Breast epithelium (tissue), 4 donors: ENCODE measurements around the gene ALG6. TPM values are rescaled to one million over a fixed set of nuclear protein-coding genes. Genes with fewer than 3 reads are reported as not detected.
A peak's percentile ranks its signal among the peaks of the same experiment; 100 is the strongest.

Experiments
- DNase-seq, 2 donors: peaks; one replicate each; pipeline ENCODE4 v3.0.0-alpha.2; 2019; ENCODE audit warnings: low spot score in 2 of 2
- H3K27ac ChIP-seq, 2 donors: fragments of 200-600 bp; sonication (generic) in 1 of 2; one replicate each; pipeline ENCODE4 v1.5.1; 2016 to 2019; ENCODE audit warnings: mild to moderate bottlenecking in 1 of 2
- H3K27me3 ChIP-seq, 2 donors: fragments of 200-600 bp; sonication (generic) in 1 of 2; one replicate each; pipeline versions ENCODE4 v1.5.1 to v1.6.0; 2017 to 2019; ENCODE audit warnings: control low read depth in 1 of 2, mild to moderate bottlenecking in 1 of 2
- H3K36me3 ChIP-seq: fragments of 200-600 bp; one replicate; pipeline ENCODE4 v1.5.1; 2019
- H3K4me1 ChIP-seq, 2 donors: fragments of 200-600 bp; sonication (generic); one replicate each; pipeline ENCODE4 v1.5.1; 2016 to 2019; ENCODE audit warnings: control low read depth in 1 of 2
- H3K4me3 ChIP-seq, 3 donors: fragments of 200-600 bp; sonication (generic); 1 replicate in 2 of 3; 2 replicates in 1 of 3; pipeline ENCODE4 v1.5.1; 2016 to 2019; ENCODE audit warnings: mild to moderate bottlenecking in 3 of 3, moderate library complexity in 2 of 3
- H3K9me3 ChIP-seq, 2 donors: fragments of 200-600 bp; sonication (generic) in 1 of 2; one replicate each; pipeline ENCODE4 v1.5.1; 2016 to 2019; ENCODE audit warnings: control low read depth in 1 of 2
- POLR2A ChIP-seq: fragments of 450-650 bp; IDR thresholded peaks from one replicate; pipeline ENCODE4 v1.6.1; 2016; ENCODE audit warnings: antibody characterized with exemption, mild to moderate bottlenecking, moderate library complexity
- POLR2AphosphoS5 ChIP-seq, 3 donors: sonication (generic); formaldehyde crosslinking; IDR thresholded peaks; one replicate each; pipeline ENCODE4 v1.6.1; 2017; ENCODE audit warnings: antibody characterized with exemption in 3 of 3
- intact Hi-C: fragments of 100-400 bp; cut with DNase I; formaldehyde crosslinking; loops from one replicate; pipeline ENCODE4 v1.15.1; 2023; ENCODE audit warnings: low total_unique reads
- total RNA-seq, 3 donors: library from RNA; depleted of rRNA; stranded (reverse); fragments of >200 nt; gene quantifications; one replicate each; pipeline ENCODE4 v1.1.0, GENCODE V29; 2016
- TF ChIP-seq, protein P1 (sequence below), 3 donors: fragments of 450-650 bp; IDR thresholded peaks; one replicate each; pipeline ENCODE4 v1.5.1; 2016 to 2017; ENCODE audit warnings: antibody characterized with exemption in 3 of 3, mild to moderate bottlenecking in 3 of 3, moderate library complexity in 3 of 3

ALG6 gene
- total RNA-seq = 10 to 100 TPM in 2 of 3 donors, 1 to 10 TPM in 1; 8.8 to 17.7 (median 14.1) TPM

DNA sequence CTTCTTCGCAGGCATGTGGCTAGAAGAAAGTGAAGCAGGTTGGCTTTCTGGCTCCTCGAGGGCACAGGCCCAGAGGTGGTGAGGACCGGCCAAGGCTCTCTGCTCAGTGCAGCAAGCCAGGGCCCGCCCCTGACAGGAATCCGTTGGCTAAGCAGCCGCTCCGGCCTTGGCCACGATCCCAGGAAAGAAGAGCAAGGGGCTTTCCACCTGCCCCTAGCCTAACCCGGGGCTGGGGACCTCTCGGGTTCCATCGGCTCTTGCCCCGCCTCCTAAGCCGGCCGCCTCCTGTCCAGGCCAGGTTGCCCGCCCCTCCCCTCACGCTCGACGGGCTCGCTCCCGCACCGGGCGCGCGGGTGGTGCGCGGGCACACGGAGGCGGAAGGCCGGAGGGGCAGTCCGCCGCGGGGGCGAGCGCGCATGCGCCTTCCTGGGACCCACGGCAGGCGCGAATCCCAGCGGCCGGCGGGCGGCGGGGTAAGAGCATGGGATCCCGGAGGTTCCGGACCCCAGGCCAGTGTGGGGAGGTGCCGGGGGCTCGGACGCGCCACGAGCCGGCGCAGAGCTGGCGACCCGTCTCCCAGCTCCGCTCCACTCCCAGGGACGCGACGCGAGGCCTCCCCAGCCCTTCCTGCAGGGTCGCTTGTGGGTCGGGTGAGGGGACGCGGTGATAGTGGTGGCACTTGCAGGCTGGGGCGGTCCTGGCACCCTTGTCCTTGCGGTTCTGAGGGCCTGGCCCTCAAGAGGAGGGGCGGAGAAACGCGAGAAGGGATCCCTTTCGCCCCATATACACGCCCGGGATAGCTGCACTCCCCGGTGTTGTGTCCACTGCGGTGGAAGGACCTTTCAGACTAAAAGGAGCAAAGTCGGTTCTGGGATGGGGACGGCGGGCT lies at the start of gene ALG6:
TSS of gene ALG6 (plus strand) at position 413 of the 889 bp plus-strand sequence. CDS start 3,351 bp downstream, outside the sequence.
- TF ChIP-seq POLR2A (no peak), POLR2AphosphoS5 (IDR thresholded peaks at IDR 0.05) (peak in 1 of 3 donors; percentile 62)

DNA sequence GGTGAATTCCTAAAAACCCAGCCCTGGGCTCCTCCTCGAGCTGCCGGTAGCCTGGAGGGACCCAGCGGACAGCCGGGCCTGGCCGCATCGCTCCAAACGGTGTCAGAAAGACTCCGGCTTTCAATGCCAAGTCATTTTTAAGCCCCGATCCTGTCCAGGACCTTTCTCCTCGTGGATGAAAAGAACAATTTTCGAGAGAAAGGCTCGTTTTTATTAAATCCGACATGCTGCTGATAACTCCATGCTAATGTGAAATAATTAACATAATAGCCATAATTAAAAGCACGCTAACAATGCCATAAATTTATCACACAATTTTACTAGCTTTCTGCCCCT lies 49.6 kb upstream of the ALG6 start:
- H3K36me3 ChIP-seq = no peaks in the 10 kb centered on the region
- TF ChIP-seq, protein P1, sequence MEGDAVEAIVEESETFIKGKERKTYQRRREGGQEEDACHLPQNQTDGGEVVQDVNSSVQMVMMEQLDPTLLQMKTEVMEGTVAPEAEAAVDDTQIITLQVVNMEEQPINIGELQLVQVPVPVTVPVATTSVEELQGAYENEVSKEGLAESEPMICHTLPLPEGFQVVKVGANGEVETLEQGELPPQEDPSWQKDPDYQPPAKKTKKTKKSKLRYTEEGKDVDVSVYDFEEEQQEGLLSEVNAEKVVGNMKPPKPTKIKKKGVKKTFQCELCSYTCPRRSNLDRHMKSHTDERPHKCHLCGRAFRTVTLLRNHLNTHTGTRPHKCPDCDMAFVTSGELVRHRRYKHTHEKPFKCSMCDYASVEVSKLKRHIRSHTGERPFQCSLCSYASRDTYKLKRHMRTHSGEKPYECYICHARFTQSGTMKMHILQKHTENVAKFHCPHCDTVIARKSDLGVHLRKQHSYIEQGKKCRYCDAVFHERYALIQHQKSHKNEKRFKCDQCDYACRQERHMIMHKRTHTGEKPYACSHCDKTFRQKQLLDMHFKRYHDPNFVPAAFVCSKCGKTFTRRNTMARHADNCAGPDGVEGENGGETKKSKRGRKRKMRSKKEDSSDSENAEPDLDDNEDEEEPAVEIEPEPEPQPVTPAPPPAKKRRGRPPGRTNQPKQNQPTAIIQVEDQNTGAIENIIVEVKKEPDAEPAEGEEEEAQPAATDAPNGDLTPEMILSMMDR (IDR thresholded peaks at IDR 0.05) = no peak
- TF ChIP-seq POLR2A (no peak), POLR2AphosphoS5 (IDR thresholded peaks at IDR 0.05) (no peak)
- H3K27me3 ChIP-seq = peaks cover 5 to 77% of the 10 kb centered on the region in 2 donors

More for the DNA sequence above, at the start of gene ALG6:
- H3K36me3 ChIP-seq = no peaks in the 10 kb centered on the region
- no peaks in the 10 kb centered on the region for H3K9me3 ChIP-seq
- H3K4me3 ChIP-seq = peak within 1 kb of the TSS; percentile 58 to 92 (median 77)
- no peaks in the 10 kb centered on the region for H3K27me3 ChIP-seq
- peak; percentile 84 to 91 for DNase-seq
- H3K27ac ChIP-seq = peak within 1 kb of the TSS; percentile 81 to 86
- intact Hi-C loops = no loop called here
- peaks cover 0 to 4% of the 10 kb centered on the region in 2 donors for H3K4me1 ChIP-seq

DNA sequence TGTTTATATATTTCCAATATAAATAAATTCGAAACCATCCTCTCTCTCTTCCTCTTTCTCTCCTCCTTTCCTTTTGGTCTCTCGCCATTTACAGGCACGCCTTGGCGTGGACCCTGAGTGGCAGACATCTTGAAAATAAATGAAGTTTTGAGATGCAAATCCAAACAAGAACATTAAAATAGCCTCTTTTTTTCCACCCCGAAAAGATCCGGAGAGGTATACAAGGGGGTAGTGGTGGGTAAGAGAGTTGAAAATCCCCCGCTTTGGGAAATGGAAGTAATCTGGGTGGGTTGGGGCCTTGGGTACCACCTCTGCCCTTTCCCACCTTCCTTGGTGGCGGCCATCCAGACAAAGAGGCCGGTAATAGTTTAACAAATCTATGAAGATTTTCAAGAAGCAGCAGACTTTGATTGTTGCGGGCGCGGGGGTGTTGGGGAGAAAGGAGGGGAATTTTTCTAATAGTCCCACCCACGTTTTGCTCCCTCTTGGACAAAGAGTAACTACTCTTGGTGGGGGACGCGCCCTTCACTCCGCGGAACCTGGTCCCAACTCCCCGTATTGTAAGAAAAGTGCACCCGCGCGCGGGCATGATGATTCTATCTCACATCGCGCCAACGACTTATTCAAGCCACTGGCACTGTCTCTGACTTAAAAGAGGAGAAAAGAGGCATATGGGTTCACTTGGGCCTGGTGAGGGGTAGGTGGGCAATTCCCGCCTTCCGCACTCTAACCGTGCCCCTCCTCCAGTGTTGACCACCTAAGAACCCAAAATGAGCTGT lies 49.0 kb upstream of the ALG6 start:
- Histone ChIP-seq H3K36me3 (no peaks in the 10 kb centered on the region), H3K4me1 (no peaks in the 10 kb centered on the region), H3K27ac (no peak overlapping the region), H3K9me3 (no peaks in the 10 kb centered on the region), H3K4me3 (no peak overlapping the region), H3K27me3 (peaks cover 6 to 83% of the 10 kb centered on the region in 2 donors)
- no peak for DNase-seq
- intact Hi-C loops = no loop called here
- TF ChIP-seq, protein P1 (IDR thresholded peaks at IDR 0.05) = no peak
- TF ChIP-seq POLR2AphosphoS5 (IDR thresholded peaks at IDR 0.05) = no peak
- no peak for TF ChIP-seq POLR2A

More for the DNA sequence above, 49.6 kb upstream of the ALG6 start:
- Histone ChIP-seq H3K4me3 (peak overlapping the region in 2 of 3 donors; percentile 50 to 62), H3K4me1 (no peaks in the 10 kb centered on the region), H3K27ac (no peak overlapping the region), H3K9me3 (no peaks in the 10 kb centered on the region)
- no peak for DNase-seq
- intact Hi-C loops = no loop called here

DNA sequence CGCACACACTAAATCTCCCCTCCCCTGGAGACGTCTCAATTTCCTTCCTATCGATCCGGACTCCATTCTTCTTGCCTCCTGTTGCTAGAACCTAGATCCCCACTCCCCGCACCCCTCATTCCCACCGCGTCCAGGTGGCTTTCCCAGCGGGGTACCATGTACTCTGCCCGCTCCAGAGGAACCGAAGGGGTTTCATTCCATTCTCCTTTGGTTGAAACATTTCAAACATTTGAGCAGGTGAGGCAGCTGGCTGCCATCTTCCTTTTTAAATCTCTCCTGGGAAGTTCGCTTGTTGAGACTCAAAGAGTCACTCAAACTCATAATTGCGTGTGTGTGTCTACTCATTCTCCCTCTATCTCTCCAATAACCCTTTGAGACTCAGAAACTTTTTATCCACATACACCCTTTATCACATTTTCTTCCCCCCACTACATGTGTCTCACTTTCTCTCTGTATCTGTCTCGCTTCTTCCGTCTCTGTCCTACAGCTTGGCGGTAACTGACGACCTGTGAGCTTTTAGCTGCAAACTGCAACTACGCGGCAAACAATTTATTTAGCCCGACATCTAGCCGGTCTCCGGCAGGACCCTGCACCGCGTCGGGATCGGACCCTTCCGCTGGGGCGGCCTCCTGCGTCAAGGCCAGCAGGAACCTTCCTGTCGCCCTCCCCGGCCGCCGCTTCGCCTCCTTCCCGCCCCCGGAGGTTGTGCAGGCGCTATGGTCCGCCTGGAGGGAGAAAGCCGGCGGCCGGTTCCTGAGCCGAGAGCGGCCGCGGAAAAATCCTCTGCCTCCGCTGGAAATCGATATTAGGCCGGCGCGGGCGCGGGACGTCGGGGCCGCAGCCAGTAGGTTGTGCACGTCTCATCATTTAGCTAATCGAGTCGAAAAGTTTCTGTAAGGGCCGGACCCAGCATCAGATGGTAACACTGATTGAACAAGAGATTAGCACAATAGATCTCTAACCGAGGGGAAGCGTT lies 48.1 kb upstream of the ALG6 start:
- no peaks in the 10 kb centered on the region for H3K36me3 ChIP-seq
- TF ChIP-seq POLR2AphosphoS5 (IDR thresholded peaks at IDR 0.05) (no peak), POLR2A (no peak)
- TF ChIP-seq, protein P1 (IDR thresholded peaks at IDR 0.05) = no peak
- DNase-seq = no peak
- H3K27me3 ChIP-seq = peaks cover 11 to 93% of the 10 kb centered on the region in 2 donors
- no peaks in the 10 kb centered on the region for H3K9me3 ChIP-seq
- intact Hi-C loops = no loop called here
- peak overlapping the region in 1 of 3 donors; percentile 27 for H3K4me3 ChIP-seq
- no peak overlapping the region for H3K27ac ChIP-seq
- H3K4me1 ChIP-seq = no peaks in the 10 kb centered on the region
